Suprapubic skin (tissue), 4 donors: Measurements from ENCODE around the gene CLNK.

Experiments used
- CTCF ChIP-seq, 2 donors: fragments of 200-600 bp in 1 of 2; fragments of 450-650 bp in 1 of 2; sonication (generic) in 1 of 2; IDR thresholded peaks; one replicate each; pipeline ENCODE4 v1.5.1; 2016 to 2019; ENCODE audit warnings: antibody characterized with exemption in 2 of 2, mild to moderate bottlenecking in 1 of 2, moderate library complexity in 1 of 2
- POLR2A ChIP-seq, 2 donors: fragments of 450-650 bp; IDR thresholded peaks; one replicate each; pipeline ENCODE4 v1.6.1; 2017; ENCODE audit warnings: antibody characterized with exemption in 2 of 2, mild to moderate bottlenecking in 2 of 2, moderate library complexity in 2 of 2
- POLR2AphosphoS5 ChIP-seq, 3 donors: sonication (generic); formaldehyde crosslinking; IDR thresholded peaks; one replicate each; pipeline ENCODE4 v1.6.1; 2017; ENCODE audit warnings: antibody characterized with exemption in 3 of 3

GRCh38 chr4:10639100-10639499 lies 45.5 kb downstream of the CLNK start:
- no peak for TF ChIP-seq POLR2AphosphoS5 (IDR thresholded peaks at IDR 0.05)
- TF ChIP-seq POLR2A (IDR thresholded peaks at IDR 0.05), result no peak
- no peak for TF ChIP-seq CTCF (IDR thresholded peaks at IDR 0.05)
